Fibroblast of skin of left biceps (primary cell): ENCODE measurements around the gene BST1.
A peak's percentile ranks its signal among the peaks of the same experiment; 100 is the strongest.

Experiments
- DNase-seq, 2 experiments: peaks; one replicate each; pipeline ENCODE4 v3.0.0-alpha.2; 2013; ENCODE audit warnings: low read depth in 2 of 2

The BST1 gene

DNA sequence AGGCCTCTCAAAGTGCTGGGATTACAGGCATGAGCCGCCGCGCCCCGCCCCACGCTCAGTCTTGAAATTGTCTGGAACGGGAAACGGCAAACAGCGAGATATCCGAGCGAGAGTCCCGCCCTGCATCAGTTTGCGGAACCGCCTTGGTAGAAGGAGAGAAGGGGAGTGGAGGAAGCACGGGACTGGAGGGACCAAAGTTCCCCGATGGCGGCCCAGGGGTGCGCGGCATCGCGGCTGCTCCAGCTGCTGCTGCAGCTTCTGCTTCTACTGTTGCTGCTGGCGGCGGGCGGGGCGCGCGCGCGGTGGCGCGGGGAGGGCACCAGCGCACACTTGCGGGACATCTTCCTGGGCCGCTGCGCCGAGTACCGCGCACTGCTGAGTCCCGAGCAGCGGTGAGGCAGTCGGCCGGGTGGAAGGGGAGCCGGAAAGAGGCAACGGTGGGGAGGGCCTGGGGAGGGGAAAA, at the start of gene BST1:
TSS of gene BST1 (plus strand) at position 125 of the 463 bp plus-strand sequence. CDS start at position 205, 80 bp downstream.
- DNase-seq, result no peak

GRCh38 chr4:15653420-15653819, 49.4 kb upstream of the BST1 start:
- DNase-seq, result no peak

GRCh38 chr4:15653864-15654592, 48.8 kb upstream of the BST1 start:
- no peak for DNase-seq

- DNase-seq, result no peak
Observed at GRCh38 chr4:15654593-15655222, 48.2 kb upstream of the BST1 start.

GRCh38 chr4:15655223-15656037, 47.4 kb upstream of the BST1 start, which contains the start of gene FBXL5:
TSS of gene FBXL5 (minus strand) at chr4:15655357. CDS start at chr4:15655287, 70 bp downstream.
- peak; percentile 73 to 74 for DNase-seq

DNA sequence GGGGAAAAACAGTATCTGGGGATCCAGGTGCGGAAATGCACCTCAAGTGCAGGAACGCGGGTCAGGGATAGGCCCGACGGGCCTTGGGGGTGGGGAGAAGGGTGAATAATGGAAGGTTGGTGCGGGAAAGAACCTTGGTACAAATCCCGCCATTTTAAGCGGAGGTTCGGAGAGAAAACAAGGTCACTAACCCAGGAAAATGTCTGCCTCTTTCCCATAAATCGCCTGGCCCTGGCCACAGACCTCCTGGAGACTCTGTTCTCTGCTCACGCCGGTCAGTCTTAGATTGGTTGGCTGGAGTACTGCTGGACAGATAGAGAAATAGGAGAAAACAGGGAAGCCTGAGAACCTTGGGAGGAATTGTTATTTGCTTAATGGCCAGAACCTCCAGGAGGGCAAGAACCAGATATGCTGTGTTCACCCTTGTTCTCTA, 46.8 kb upstream of the BST1 start:
- DNase-seq, result no peak

- DNase-seq, result no peak
Observed at GRCh38 chr4:15657366-15657765, 45.5 kb upstream of the BST1 start.

GRCh38 chr4:15658136-15658770, 44.6 kb upstream of the BST1 start:
- DNase-seq, result no peak

- no peak for DNase-seq
Observed at GRCh38 chr4:15658781-15659180, 44.1 kb upstream of the BST1 start.

DNA sequence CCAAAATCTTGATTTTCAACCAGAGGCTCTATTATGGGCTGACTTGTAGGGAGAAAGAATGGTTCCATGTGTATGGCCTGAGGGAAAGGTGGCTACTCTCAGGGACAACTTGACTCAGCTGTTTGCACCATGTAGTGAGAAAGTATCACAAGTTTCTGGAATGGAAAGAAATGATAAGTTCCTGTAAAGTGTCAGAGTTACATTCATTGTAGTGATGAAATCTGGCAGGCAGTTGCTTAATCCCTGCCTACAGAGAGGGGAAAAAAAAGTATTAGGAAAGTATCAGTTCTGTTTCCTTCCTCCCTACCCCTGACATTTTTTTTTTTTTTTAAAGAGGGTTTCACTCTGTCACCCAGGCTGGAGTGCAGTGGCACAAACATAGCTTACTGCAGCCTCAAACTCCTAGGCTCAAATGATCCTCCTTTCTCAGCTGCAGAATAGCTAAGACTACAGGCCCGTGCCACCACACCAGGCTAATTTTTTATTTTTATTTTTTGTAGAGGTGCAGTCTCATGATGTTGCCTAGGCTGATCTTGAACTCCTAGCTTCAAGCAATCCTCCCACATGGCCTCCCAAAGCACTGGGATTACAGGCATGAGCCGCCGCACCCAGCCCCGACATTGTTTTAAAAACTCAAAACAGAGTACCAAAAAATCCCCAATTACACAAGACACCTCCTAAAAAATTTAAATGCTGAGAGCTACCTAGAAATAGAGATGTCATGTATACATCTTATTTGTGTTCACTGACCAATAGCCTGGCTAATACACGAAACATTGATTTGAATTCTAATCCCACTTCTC, 42.9 kb upstream of the BST1 start:
- peak in 1 of 2 experiments; percentile 44 for DNase-seq

- no peak for DNase-seq
Observed at GRCh38 chr4:15665753-15666365, 37.0 kb upstream of the BST1 start.

DNA sequence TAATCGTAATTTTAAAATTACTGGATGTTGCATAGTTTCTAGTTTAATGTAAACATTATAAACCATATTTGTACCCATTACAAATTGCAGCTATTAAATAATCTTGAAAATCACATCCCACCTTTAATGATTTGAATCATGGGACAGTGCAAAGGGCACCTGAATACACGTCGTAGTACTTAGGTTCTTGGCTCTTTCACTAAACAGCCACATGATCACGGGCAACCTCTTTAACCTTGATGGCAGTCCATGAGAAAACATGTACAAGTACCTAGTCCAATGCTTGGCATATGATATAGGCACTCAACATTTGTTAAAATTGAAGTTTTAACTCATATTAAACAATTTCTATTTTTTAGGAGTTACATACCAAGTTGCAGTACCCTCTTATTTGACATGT, 35.9 kb upstream of the BST1 start:
- no peak for DNase-seq

- no peak for DNase-seq
Observed at GRCh38 chr4:15668566-15669435, 34.1 kb upstream of the BST1 start.

DNA sequence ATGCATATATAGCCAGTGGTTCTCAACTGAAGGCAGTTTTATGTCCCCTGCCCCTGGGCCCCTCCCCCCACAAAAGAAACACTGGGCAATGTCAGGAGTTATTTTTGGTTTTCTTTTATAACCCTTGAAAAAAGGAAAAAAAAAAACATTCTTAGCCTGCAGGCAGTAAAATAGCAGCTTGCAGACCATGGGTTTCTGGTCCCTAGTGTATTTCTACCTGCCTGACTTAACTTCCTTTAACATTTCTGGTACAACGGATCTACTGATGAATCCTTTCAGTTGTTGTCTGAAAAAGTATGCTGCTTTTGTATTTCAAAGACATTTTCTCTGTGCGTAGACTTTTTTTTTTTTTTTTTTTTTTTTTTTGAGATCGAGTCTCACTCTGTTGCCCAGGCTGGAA, 32.3 kb upstream of the BST1 start:
- DNase-seq, result no peak

DNA sequence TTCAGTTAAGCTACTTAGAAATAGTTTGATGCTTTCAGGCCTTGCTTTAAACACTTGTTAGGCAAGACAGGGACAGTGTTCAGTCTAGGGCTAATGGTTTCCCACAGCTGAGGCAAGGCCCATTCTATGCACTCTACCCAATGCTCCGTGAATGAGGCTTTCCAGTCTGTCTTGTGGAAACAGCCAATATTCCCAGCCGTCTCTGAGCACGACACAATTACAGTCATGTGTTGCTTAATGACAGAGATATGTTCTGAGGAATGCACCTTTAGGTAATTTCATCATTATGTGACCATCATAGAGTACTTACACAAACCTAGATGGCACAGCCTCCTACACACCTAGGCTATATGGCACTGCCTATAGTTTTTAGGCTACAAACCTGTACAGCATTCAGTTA, 30.8 kb upstream of the BST1 start:
- DNase-seq, result no peak

DNA sequence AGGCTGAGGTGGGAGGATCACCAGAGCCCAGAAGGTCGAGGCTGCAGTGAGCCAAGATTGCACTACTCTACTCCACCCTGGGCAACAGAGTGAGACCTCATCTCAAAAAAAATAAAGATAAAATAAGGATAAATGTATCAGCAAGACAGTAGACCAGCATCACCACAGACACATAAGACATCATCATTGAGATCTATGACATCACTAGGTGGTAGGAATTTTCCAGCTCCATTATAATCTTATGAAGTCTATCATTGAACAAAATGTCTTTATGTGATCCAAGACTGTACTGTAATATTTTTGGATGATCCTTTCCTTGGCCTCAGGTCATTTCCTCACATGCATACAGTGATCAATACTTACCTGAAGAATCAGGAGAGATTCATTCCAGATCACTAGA, 29.5 kb upstream of the BST1 start:
- DNase-seq, result no peak

DNA sequence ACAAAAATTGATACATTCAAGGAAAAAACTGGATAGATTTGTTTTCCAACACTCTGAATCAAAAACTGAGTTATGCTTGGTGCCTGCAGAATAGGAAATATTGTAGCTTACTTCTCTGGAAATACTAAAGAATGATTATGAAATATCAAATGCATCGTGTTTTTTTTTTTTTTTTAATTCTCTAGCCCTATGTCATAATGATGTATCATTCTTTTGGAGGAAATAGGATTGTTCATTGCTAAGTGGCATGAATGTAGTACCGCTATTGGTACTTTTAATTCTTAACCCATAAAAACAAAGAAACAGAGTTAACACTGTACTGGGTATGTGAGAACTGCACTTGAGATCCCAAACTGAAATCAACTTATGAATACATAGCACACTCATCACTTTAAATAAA, 28.8 kb upstream of the BST1 start:
- no peak for DNase-seq

- no peak for DNase-seq
Observed at GRCh38 chr4:15674926-15675325, 27.9 kb upstream of the BST1 start.

DNA sequence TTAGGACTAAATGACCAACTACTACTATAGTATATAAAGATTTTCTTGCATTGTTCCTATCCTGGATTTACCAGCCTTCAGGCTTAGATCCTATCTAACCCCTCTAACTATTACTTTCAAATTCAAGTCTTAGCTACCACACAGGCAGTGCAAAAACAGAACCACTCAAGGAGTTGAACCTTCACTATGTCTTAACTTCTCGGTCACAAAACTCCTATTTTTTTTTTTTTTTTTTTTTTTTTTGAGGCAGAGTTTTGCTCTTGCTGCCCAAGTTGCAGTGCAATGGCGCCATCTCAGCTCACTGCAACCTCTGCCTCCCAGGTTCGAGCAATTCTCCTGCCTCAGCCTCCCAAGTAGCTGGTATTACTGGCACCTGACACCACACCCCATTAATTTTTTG, 27.5 kb upstream of the BST1 start:
- no peak for DNase-seq

GRCh38 chr4:15676039-15676438, 26.8 kb upstream of the BST1 start:
- DNase-seq, result no peak
